GM21360 (cell line): Measurements from ENCODE around the gene SLC38A6.

ENCODE experiments used
- ATAC-seq: cut with Tn5 transposase; IDR thresholded peaks from one replicate; pipeline ENCODE4 v1.9.1; 2021; ENCODE audit warnings: mild to moderate bottlenecking, moderate library complexity; ENCODE audit not compliant: unreplicated experiment

SLC38A6 gene

GRCh38 chr14:61101803-61102548 is 120.9 kb downstream of the SLC38A6 start:
- no peak for ATAC-seq
